C4-2B (cell line): Measurements from ENCODE around the gene LRWD1.
"Not testable (repeated sequence)": the region's sequence is repeated elsewhere in the genome, so short reads cannot be mapped to it uniquely, and the experiment has no call there.

Source experiments
- H3K27ac ChIP-seq: fragments of 450-650 bp; 2 replicates; pipeline ENCODE4 v1.5.1; 2017
- ZFX ChIP-seq: fragments of 450-650 bp; IDR thresholded peaks from 2 replicates; pipeline ENCODE4 v1.6.1; 2017
- TF ChIP-seq, protein P1 (sequence below): fragments of 450-650 bp; conservative IDR thresholded peaks from 2 replicates; pipeline ENCODE4 v1.5.1; 2017; ENCODE audit warnings: mild to moderate bottlenecking

Gene LRWD1

DNA sequence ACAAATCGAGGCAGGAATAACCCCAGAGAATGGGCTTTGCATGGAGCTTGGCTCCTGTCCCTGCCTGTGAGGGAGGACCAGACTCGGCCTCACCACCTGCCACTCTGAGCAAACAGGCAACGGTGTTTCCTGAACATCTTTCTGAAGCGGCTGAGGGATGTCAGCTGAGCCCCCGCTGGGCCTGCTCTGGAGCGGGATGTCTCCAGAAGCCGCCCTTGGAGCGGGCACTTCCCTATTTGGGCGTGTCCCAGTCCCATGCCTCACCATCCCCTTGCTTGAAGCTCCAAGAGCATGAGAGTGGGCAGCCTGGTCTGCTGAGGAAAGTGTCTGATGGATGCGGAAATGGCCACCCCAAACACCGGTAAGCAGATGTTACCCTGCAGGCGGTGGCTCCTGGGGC, 10.3 kb upstream of the LRWD1 start:
- no peak for TF ChIP-seq ZFX
- TF ChIP-seq, protein P1, sequence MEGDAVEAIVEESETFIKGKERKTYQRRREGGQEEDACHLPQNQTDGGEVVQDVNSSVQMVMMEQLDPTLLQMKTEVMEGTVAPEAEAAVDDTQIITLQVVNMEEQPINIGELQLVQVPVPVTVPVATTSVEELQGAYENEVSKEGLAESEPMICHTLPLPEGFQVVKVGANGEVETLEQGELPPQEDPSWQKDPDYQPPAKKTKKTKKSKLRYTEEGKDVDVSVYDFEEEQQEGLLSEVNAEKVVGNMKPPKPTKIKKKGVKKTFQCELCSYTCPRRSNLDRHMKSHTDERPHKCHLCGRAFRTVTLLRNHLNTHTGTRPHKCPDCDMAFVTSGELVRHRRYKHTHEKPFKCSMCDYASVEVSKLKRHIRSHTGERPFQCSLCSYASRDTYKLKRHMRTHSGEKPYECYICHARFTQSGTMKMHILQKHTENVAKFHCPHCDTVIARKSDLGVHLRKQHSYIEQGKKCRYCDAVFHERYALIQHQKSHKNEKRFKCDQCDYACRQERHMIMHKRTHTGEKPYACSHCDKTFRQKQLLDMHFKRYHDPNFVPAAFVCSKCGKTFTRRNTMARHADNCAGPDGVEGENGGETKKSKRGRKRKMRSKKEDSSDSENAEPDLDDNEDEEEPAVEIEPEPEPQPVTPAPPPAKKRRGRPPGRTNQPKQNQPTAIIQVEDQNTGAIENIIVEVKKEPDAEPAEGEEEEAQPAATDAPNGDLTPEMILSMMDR: no peak
- H3K27ac ChIP-seq: no peak overlapping the region

DNA sequence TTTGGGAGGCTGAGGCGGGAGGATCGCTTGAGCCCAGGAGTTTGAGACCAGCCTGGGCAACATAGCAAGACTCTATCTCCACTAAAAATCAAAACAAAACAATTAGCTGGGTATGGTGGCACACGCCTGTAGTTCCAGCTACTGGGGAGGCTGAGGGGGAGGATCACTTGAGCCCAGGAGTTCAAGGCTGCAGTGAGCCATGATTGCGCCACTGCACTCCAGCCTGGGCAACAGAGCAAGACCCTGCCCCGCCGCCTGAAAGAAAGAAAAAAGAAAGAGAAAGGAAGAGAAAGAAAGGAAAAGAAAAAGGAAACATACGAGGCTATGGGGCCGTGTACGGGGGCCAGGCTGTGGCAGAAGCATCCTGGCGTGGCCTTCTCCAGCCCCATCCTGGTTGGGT, 9.9 kb upstream of the LRWD1 start:
- H3K27ac ChIP-seq: not testable (repeated sequence)

DNA sequence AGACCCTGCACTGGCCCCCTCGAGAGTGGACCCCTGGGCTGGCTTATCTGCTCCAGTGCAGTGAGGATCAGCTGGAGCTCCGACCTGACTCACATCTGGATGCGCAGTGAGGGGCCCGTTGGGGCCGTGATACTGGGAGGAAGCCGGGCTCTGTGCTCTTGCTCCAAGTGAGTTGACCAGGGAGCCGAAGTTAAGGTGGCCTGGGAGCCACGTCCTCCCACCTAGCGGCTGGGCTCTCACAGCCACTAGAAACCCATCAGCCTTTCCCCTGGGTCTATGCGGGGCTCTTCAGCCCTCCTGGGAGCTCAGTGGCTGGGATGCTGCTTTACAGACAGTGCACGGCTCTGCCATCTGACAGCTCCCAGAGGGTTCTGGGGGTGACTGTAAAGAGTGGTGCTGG, 9.2 kb upstream of the LRWD1 start:
- H3K27ac ChIP-seq: no peak overlapping the region
- TF ChIP-seq, protein P1: no peak
- TF ChIP-seq ZFX: no peak

DNA sequence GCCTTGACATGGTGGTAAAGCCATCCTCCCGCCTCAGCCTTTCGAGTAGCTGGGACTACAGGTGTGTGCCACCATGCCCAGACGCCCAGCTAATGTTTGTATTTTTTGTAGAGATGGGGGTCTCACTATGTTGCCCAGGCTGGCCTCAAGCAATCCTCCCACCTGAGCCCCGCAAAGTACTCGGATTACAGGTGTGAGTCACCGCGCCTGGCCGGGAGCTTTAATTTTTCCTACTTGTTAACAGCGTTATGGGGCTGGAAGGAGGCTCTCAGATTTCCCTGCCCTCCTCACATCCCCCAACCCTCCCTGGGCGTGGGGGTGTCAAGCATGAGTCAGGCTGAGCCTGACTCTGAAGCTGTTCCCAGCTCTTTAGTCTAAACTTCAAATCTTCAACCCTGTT, 8.5 kb upstream of the LRWD1 start:
- no peak for TF ChIP-seq ZFX
- TF ChIP-seq, protein P1: no peak
- H3K27ac ChIP-seq: no peak overlapping the region

- H3K27ac ChIP-seq: no peak overlapping the region
- TF ChIP-seq ZFX: no peak
- TF ChIP-seq, protein P1: no peak
Measured at GRCh38 chr7:102457352-102457924, 7.3 kb upstream of the LRWD1 start.

DNA sequence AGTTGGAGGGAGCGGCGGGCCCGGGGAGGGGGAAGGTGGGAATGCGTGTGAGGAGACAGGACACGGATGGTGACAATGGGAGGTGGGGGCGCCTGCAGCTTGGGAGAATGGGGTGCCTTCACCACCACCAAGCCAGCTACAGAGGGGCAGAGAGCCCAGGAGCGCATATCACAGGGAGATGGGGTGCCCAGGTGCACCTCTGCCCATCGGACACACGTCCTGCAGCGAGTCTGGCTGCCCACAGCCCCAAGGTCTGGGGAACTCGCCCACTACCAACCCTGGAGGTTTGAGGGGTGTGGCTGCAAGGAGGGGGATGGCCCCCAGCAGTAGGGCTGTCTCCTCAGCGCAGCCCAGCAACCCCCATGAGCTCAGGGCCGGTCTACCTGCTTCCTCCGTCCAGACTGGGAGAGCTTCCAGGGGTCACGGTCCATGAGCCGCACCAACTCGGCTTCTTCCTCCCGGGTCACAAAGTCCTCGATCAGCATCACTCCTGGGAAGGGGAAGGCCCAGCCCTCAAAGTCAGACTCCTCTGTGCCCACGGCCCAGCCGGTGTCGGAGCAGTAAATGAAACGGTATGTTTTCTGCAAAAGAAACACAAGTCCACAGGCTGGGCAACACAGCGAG, 5.5 kb upstream of the LRWD1 start:
- H3K27ac ChIP-seq: no peak overlapping the region
- TF ChIP-seq, protein P1: no peak
- TF ChIP-seq ZFX: no peak

- TF ChIP-seq, protein P1: no peak
- no peak for TF ChIP-seq ZFX
Measured at GRCh38 chr7:102460467-102460866, 4.3 kb upstream of the LRWD1 start.

More at GRCh38 chr7:102460467-102460866, 4.3 kb upstream of the LRWD1 start:
- no peak overlapping the region for H3K27ac ChIP-seq
